ENCODE measurements around the gene CXCL5.
"Not testable (repeated sequence)": the region's sequence is repeated elsewhere in the genome, so short reads cannot be mapped to it uniquely, and the experiment has no call there.

Gene CXCL5

GRCh38 chr4:73984736-73985527 lies 13.5 kb downstream of the CXCL5 start:
- TF ChIP-seq CTCF (IDR thresholded peaks at IDR 0.05; ENCODE audit: insufficient read depth, low read length) (no peak), REST (IDR thresholded peaks at IDR 0.05; ENCODE audit: insufficient replicate concordance, low read depth) (no peak), SPI1 (IDR thresholded peaks at IDR 0.05; ENCODE audit: borderline replicate concordance, low read depth) (no peak), GABPA (IDR thresholded peaks at IDR 0.05; ENCODE audit: low read depth) (no peak), POLR2AphosphoS5 (IDR thresholded peaks at IDR 0.05; ENCODE audit: low read depth) (no peak)
- Histone ChIP-seq H3K27me3 (ENCODE audit: insufficient read depth, poor library complexity, severe bottlenecking) (no peaks in the 10 kb centered on the region), H3K27ac (replicated peaks) (no peak overlapping the region), H3K4me3 (replicated peaks; ENCODE audit: insufficient read depth, low read length) (no peak overlapping the region)
- no peak for DNase-seq (ENCODE audit: low read depth in 1 of 2, low spot score in 1 of 2)

- not testable (repeated sequence) for DNase-seq (ENCODE audit: low read depth in 1 of 2, low spot score in 1 of 2); H3K27ac ChIP-seq (replicated peaks); H3K4me3 ChIP-seq (replicated peaks; ENCODE audit: insufficient read depth, low read length); H3K27me3 ChIP-seq (ENCODE audit: insufficient read depth, poor library complexity, severe bottlenecking)
These were observed 17.3 kb downstream of the CXCL5 start for GRCh38 chr4:73981175-73981574.

- Histone ChIP-seq H3K27ac (replicated peaks) (no peak overlapping the region), H3K4me3 (replicated peaks; ENCODE audit: insufficient read depth, low read length) (no peak overlapping the region), H3K27me3 (ENCODE audit: insufficient read depth, poor library complexity, severe bottlenecking) (no peaks in the 10 kb centered on the region)
- no peak for TF ChIP-seq GABPA (IDR thresholded peaks at IDR 0.05; ENCODE audit: low read depth)
- TF ChIP-seq POLR2AphosphoS5 (IDR thresholded peaks at IDR 0.05; ENCODE audit: low read depth), result no peak
- TF ChIP-seq SPI1 (IDR thresholded peaks at IDR 0.05; ENCODE audit: borderline replicate concordance, low read depth), result no peak
- no peak for TF ChIP-seq CTCF (IDR thresholded peaks at IDR 0.05; ENCODE audit: insufficient read depth, low read length)
- no peak for TF ChIP-seq REST (IDR thresholded peaks at IDR 0.05; ENCODE audit: insufficient replicate concordance, low read depth)
- no peak for DNase-seq (ENCODE audit: low read depth in 1 of 2, low spot score in 1 of 2)
These were observed 19.0 kb downstream of the CXCL5 start for GRCh38 chr4:73979407-73979957.

- Histone ChIP-seq H3K27ac (replicated peaks) (no peak overlapping the region), H3K27me3 (ENCODE audit: insufficient read depth, poor library complexity, severe bottlenecking) (no peaks in the 10 kb centered on the region), H3K4me3 (replicated peaks; ENCODE audit: insufficient read depth, low read length) (no peak overlapping the region)
- DNase-seq (ENCODE audit: low read depth in 1 of 2, low spot score in 1 of 2), result no peak
- TF ChIP-seq GABPA (IDR thresholded peaks at IDR 0.05; ENCODE audit: low read depth), result no peak
- TF ChIP-seq CTCF (IDR thresholded peaks at IDR 0.05; ENCODE audit: insufficient read depth, low read length), result no peak
- TF ChIP-seq POLR2AphosphoS5 (IDR thresholded peaks at IDR 0.05; ENCODE audit: low read depth), result no peak
- no peak for TF ChIP-seq SPI1 (IDR thresholded peaks at IDR 0.05; ENCODE audit: borderline replicate concordance, low read depth)
These were observed 19.6 kb downstream of the CXCL5 start for GRCh38 chr4:73978886-73979285.
